Sigmoid colon (tissue), 4 donors: ENCODE measurements around the gene CNTN5.

Source experiments
- POLR2AphosphoS5 ChIP-seq, 4 donors: sonication (generic); formaldehyde crosslinking; IDR thresholded peaks; one replicate each; pipeline ENCODE4 v1.6.1; 2017; ENCODE audit warnings: antibody characterized with exemption in 4 of 4
- TF ChIP-seq, protein P1 (sequence below), 4 experiments: fragments of 450-650 bp in 3 of 4; fragments of 200-600 bp in 1 of 4; IDR thresholded peaks; one replicate each; pipeline ENCODE4 v1.5.1; 2016 to 2019; ENCODE audit warnings: antibody characterized with exemption in 4 of 4, mild to moderate bottlenecking in 3 of 4, moderate library complexity in 2 of 4

DNA sequence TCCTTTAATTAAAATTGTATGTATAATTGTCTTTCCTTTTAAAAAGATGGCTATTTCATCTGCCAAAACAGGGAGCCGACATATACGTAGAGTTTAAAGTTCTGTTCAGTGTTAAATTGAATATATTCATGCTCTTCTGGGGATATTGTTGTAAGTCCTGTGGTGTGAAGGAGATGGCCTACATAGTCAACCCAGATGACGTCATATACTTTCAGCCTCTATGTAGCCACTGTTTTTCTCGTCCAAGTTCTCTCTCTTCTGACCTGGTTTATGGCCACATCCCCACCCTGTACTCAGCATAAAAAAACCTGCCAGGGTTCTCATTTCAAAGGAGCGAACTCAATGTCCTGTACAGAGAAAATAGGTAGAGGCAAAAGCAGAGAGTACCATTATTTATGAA, 1156.9 kb downstream of the CNTN5 start:
- TF ChIP-seq, protein P1, sequence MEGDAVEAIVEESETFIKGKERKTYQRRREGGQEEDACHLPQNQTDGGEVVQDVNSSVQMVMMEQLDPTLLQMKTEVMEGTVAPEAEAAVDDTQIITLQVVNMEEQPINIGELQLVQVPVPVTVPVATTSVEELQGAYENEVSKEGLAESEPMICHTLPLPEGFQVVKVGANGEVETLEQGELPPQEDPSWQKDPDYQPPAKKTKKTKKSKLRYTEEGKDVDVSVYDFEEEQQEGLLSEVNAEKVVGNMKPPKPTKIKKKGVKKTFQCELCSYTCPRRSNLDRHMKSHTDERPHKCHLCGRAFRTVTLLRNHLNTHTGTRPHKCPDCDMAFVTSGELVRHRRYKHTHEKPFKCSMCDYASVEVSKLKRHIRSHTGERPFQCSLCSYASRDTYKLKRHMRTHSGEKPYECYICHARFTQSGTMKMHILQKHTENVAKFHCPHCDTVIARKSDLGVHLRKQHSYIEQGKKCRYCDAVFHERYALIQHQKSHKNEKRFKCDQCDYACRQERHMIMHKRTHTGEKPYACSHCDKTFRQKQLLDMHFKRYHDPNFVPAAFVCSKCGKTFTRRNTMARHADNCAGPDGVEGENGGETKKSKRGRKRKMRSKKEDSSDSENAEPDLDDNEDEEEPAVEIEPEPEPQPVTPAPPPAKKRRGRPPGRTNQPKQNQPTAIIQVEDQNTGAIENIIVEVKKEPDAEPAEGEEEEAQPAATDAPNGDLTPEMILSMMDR (IDR thresholded peaks at IDR 0.05) = no peak
- TF ChIP-seq POLR2AphosphoS5 (IDR thresholded peaks at IDR 0.05) = no peak
